B cell (primary cell): ENCODE data around the gene GBP2. TPM values are rescaled to one million over a fixed set of nuclear protein-coding genes. Genes with fewer than 3 reads are reported as not detected.

Experiments
- ATAC-seq: fragments of 200-7000 bp; cut with Tn5 transposase; one replicate; pipeline ENCODE4 v1.10.0; 2021; ENCODE audit warnings: low read depth, mild to moderate bottlenecking, moderate number of reproducible peaks, moderate library complexity
- CTCF ChIA-PET: fragments of 350-600 bp; sonication (Branson Sonifier 250); formaldehyde crosslinking; loops from one replicate; lab custom pipeline; 2021; ENCODE audit warnings: antibody characterized with exemption, inconsistent platforms; lab: Charles Lee
- POLR2A ChIA-PET: fragments of 350-600 bp; sonication (Branson Sonifier 250); formaldehyde crosslinking; loops from one replicate; lab custom pipeline; 2021; ENCODE audit warnings: antibody characterized with exemption; lab: Charles Lee
- DNase-seq: peaks from one replicate; pipeline ENCODE4 v3.0.0; 2013
- H2AFZ ChIP-seq: 2 replicates; pipeline ENCODE4 v1.6.1; 2012; ENCODE audit warnings: mild to moderate bottlenecking, low read depth, low read length; ENCODE audit not compliant: insufficient read depth, poor library complexity, severe bottlenecking
- H3K27ac ChIP-seq, 2 donors: 1 replicate in 1 of 2; 2 replicates in 1 of 2; pipeline ENCODE4 v1.5.1; 2012 to 2013; ENCODE audit warnings: low read length in 2 of 2, mild to moderate bottlenecking in 2 of 2, moderate library complexity in 1 of 2
- H3K27me3 ChIP-seq, 4 experiments: fragments of 200-600 bp in 1 of 4; sonication (generic) in 1 of 4; replicated peaks in 1 of 4; 1 replicate in 2 of 4; 2 replicates in 2 of 4; pipeline versions ENCODE4 v1.6.1 to v1.7.0; 2013 to 2016; ENCODE audit warnings: low read length in 3 of 4, mild to moderate bottlenecking in 2 of 4, mixed read lengths in 1 of 4, moderate library complexity in 1 of 4; ENCODE audit not compliant: insufficient read depth in 4 of 4, control insufficient read depth in 3 of 4; ENCODE audit errors: control extremely low read depth in 1 of 4
- H3K36me3 ChIP-seq, 2 experiments: replicated peaks in 1 of 2; 1 replicate in 1 of 2; 2 replicates in 1 of 2; pipeline versions ENCODE4 v1.6.1 to v1.7.1; 2013; ENCODE audit warnings: low read length in 1 of 2; ENCODE audit not compliant: insufficient read depth in 2 of 2, control insufficient read depth in 1 of 2; ENCODE audit errors: control extremely low read depth in 1 of 2, extremely low read depth in 1 of 2
- H3K4me1 ChIP-seq, 2 donors: fragments of 200-600 bp in 1 of 2; sonication (generic) in 1 of 2; 1 replicate in 1 of 2; 2 replicates in 1 of 2; pipeline versions ENCODE4 v1.5.1 to v1.6.1; 2013 to 2017; ENCODE audit warnings: low read length in 2 of 2; ENCODE audit not compliant: control insufficient read depth in 2 of 2, insufficient read depth in 2 of 2
- H3K4me2 ChIP-seq: replicated peaks from 2 replicates; pipeline ENCODE3; 2012; ENCODE audit warnings: mild to moderate bottlenecking, low read depth, low read length; ENCODE audit not compliant: poor library complexity, severe bottlenecking
- H3K4me3 ChIP-seq, 5 experiments: fragments of 200-600 bp in 1 of 5; sonication (generic) in 1 of 5; 1 replicate in 3 of 5; 2 replicates in 2 of 5; pipeline versions ENCODE4 v1.5.1 to v1.7.0; 2011 to 2016; ENCODE audit warnings: low read length in 4 of 5, mild to moderate bottlenecking in 4 of 5, low read depth in 2 of 5, control low read depth in 1 of 5, moderate library complexity in 1 of 5; ENCODE audit not compliant: insufficient read depth in 1 of 5; ENCODE audit errors: control extremely low read depth in 1 of 5, extremely low read depth in 1 of 5
- H3K79me2 ChIP-seq: fragments of 200-600 bp; sonication (generic); one replicate; pipeline ENCODE4 v1.6.0; 2016; ENCODE audit warnings: low read length; ENCODE audit not compliant: control insufficient read depth, insufficient read depth
- H3K9ac ChIP-seq: fragments of 200-600 bp; sonication (generic); 2 replicates; pipeline ENCODE4 v1.6.1; 2017; ENCODE audit warnings: mild to moderate bottlenecking, low read length, moderate library complexity
- H3K9me3 ChIP-seq, 3 donors: one replicate each; pipeline versions ENCODE4 v1.6.1 to v1.7.1; 2013; ENCODE audit warnings: low read length in 2 of 3; ENCODE audit not compliant: control insufficient read depth in 2 of 3, insufficient read depth in 1 of 3; ENCODE audit errors: control extremely low read depth in 1 of 3
- H4K20me1 ChIP-seq: 2 replicates; pipeline ENCODE4 v1.6.0; 2012; ENCODE audit warnings: mild to moderate bottlenecking, low read length; ENCODE audit not compliant: insufficient read depth, control insufficient read depth, poor library complexity, severe bottlenecking
- H3K27ac Mint-ChIP-seq: one replicate; pipeline ENCODE4 v1.8.0; 2021; ENCODE audit warnings: mixed read lengths
- H3K27me3 Mint-ChIP-seq: one replicate; pipeline ENCODE4 v1.8.0; 2021; ENCODE audit warnings: mixed read lengths
- H3K4me1 Mint-ChIP-seq: one replicate; pipeline ENCODE4 v1.8.0; 2021; ENCODE audit warnings: mixed read lengths
- H3K4me3 Mint-ChIP-seq: one replicate; pipeline ENCODE4 v1.8.0; 2021; ENCODE audit warnings: mixed read lengths
- H3K9me3 Mint-ChIP-seq: one replicate; pipeline ENCODE4 v1.8.0; 2022; ENCODE audit warnings: mixed read lengths; ENCODE audit not compliant: insufficient read depth
- CTCF ChIP-seq: fragments of 200-600 bp; IDR thresholded peaks from one replicate; pipeline ENCODE4 v1.8.0; 2022; ENCODE audit warnings: antibody characterized with exemption, mild to moderate bottlenecking
- EZH2 ChIP-seq: IDR thresholded peaks from 2 replicates; pipeline ENCODE4 v1.6.1; 2012; ENCODE audit warnings: borderline replicate concordance, low read depth, mild to moderate bottlenecking, moderate library complexity, low read length; ENCODE audit not compliant: insufficient read depth, poor library complexity, severe bottlenecking
- WGBS: methylation state at CpG from one replicate; pipeline ENCODE4 v1.1.5; 2013; ENCODE audit warnings: missing lambda C conversion rate; ENCODE audit not compliant: insufficient coverage; 5-methylcytosine and 5-hydroxymethylcytosine counted together
- intact Hi-C: fragments of 100-400 bp; cut with micrococcal nuclease; formaldehyde crosslinking; loops from one replicate; pipeline ENCODE4 v1.10.0; 2022
- polyA plus RNA-seq: library from polyadenylated mRNA; depleted of rRNA; stranded (reverse); fragments of >200 nt; gene quantifications from 2 replicates; pipeline ENCODE4 v1.2.3, GENCODE V29; 2012
- total RNA-seq, 2 donors: library from RNA; stranded (reverse); fragments of 120-200 nt in 1 of 2; gene quantifications; 1 replicate in 1 of 2; 2 replicates in 1 of 2; pipeline versions ENCODE4 v1.2.3 to v1.2.4, GENCODE V29; 2013 to 2022

The GBP2 gene
- total and polyA plus RNA-seq, 2 donors (not counting 1 experiment from before 2014, with no cell fraction given) = 8.2 to 31.9 TPM

GRCh38 chr1:89064632-89065031 lies 61.3 kb downstream of the GBP2 start:
- H3K79me2 ChIP-seq = peaks cover 16% of the 10 kb centered on the region
- H3K4me2 ChIP-seq = peak overlapping the region; percentile 80
- DNase-seq = peak; percentile 29
- peaks cover 18 to 23% of the 10 kb centered on the region in 2 donors for H3K4me1 ChIP-seq
- peak overlapping the region; percentile 81 for H2AFZ ChIP-seq
- H3K9ac ChIP-seq = peak overlapping the region; percentile 88
- peak overlapping the region; percentile 50 to 94 (median 58) for H3K4me3 ChIP-seq
- no peaks in the 10 kb centered on the region for H3K36me3 ChIP-seq
- ATAC-seq = peak; percentile 57
- Mint-ChIP-seq H3K27ac (peak overlapping the region; percentile 92), H3K9me3 (no peaks in the 10 kb centered on the region), H3K27me3 (no peaks in the 10 kb centered on the region), H3K4me1 (peaks cover 37% of the 10 kb centered on the region), H3K4me3 (peak overlapping the region; percentile 96)
- H3K27me3 ChIP-seq = no peaks in the 10 kb centered on the region
- H4K20me1 ChIP-seq = no peaks in the 10 kb centered on the region
- POLR2A ChIA-PET = no interaction called here
- 7% methylated on average over 3 of the region's 4 CpGs for WGBS
- peak overlapping the region; percentile 62 to 74 for H3K27ac ChIP-seq
- CTCF ChIA-PET = interaction anchor here (0.6 to 2.2 kb wide), 4 partner anchors 21 to 294 kb away, joined by 3 to 8 read pairs (median 4); no protein-coding TSS in a partner anchor
- intact Hi-C loops = loop anchor here (1.0 to 5.0 kb wide), 2 partner anchors 42 to 173 kb away; partner anchors contain the start of genes GBP3 and GTF2B
- TF ChIP-seq EZH2 (no peak), CTCF (no peak)
- no peaks in the 10 kb centered on the region for H3K9me3 ChIP-seq

- no peak overlapping the region for H3K27ac Mint-ChIP-seq
- H3K27me3 ChIP-seq = no peaks in the 10 kb centered on the region
- TF ChIP-seq CTCF (no peak), EZH2 (no peak)
- DNase-seq (no peak), ATAC-seq (no peak)
- no peak overlapping the region for H2AFZ ChIP-seq
- H3K4me3 ChIP-seq = no peak overlapping the region
- H3K9ac ChIP-seq = no peak overlapping the region
- no peaks in the 10 kb centered on the region for H4K20me1 ChIP-seq
- intact Hi-C loops = loop anchor here (5.0 kb wide), 1 partner anchor 41 kb away; the partner anchor contains the start of gene GBP3
- no peak overlapping the region for H3K4me3 Mint-ChIP-seq
- no peak overlapping the region for H3K27ac ChIP-seq
- peaks cover 0 to 12% of the 10 kb centered on the region in 2 experiments for H3K36me3 ChIP-seq
- POLR2A ChIA-PET = interaction anchor here (0.6 kb wide), 1 partner anchor 21 kb away, joined by 3 read pairs; no protein-coding TSS in a partner anchor
- H3K4me2 ChIP-seq = no peak overlapping the region
- no peaks in the 10 kb centered on the region for H3K9me3 Mint-ChIP-seq
- peaks cover 16% of the 10 kb centered on the region for H3K79me2 ChIP-seq
- no peaks in the 10 kb centered on the region for H3K9me3 ChIP-seq
- CTCF ChIA-PET = interaction anchor here (1.1 to 2.2 kb wide), 4 partner anchors 12 to 79 kb away, joined by 3 to 8 read pairs (median 4); no protein-coding TSS in a partner anchor
- peaks cover 18 to 22% of the 10 kb centered on the region in 2 donors for H3K4me1 ChIP-seq
- peaks cover 37% of the 10 kb centered on the region for H3K4me1 Mint-ChIP-seq
- no peaks in the 10 kb centered on the region for H3K27me3 Mint-ChIP-seq
- WGBS = no CpG with 5 or more reads among the region's 3 CpGs
These were observed 62.8 kb downstream of the GBP2 start for GRCh38 chr1:89063094-89063493.
